NCI-H510A (cell line): ENCODE data around the gene ST6GALNAC5.
"Not testable (repeated sequence)": the region's sequence is repeated elsewhere in the genome, so short reads cannot be mapped to it uniquely, and the experiment has no call there.

ENCODE experiments used
- DNase-seq: peaks from one replicate; lab custom pipeline; 2025; lab: John Stamatoyannopoulos, UW

ST6GALNAC5 gene

GRCh38 chr1:76868154-76868882 is 1.0 kb downstream of the ST6GALNAC5 start:
- DNase-seq, result peak; percentile 65

- no peak for DNase-seq
Observed at GRCh38 chr1:76868916-76869315, 1.6 kb downstream of the ST6GALNAC5 start.

GRCh38 chr1:76870037-76870436 is 2.8 kb downstream of the ST6GALNAC5 start:
- DNase-seq, result no peak

- no peak for DNase-seq
Observed at GRCh38 chr1:76871355-76871974, 4.2 kb downstream of the ST6GALNAC5 start.

- no peak for DNase-seq
Observed at GRCh38 chr1:76872944-76873343, 5.7 kb downstream of the ST6GALNAC5 start.

- no peak for DNase-seq
Observed at GRCh38 chr1:76876655-76877395, 9.5 kb downstream of the ST6GALNAC5 start.

- DNase-seq, result not testable (repeated sequence)
Observed at GRCh38 chr1:76879014-76879413, 11.7 kb downstream of the ST6GALNAC5 start.

- DNase-seq, result no peak
Observed at GRCh38 chr1:76881762-76882161, 14.5 kb downstream of the ST6GALNAC5 start.

- no peak for DNase-seq
Observed at GRCh38 chr1:76891931-76892622, 24.8 kb downstream of the ST6GALNAC5 start.

- no peak for DNase-seq
Observed at GRCh38 chr1:76892675-76893074, 25.4 kb downstream of the ST6GALNAC5 start.

- DNase-seq, result no peak
Observed at GRCh38 chr1:76901158-76901767, 34.0 kb downstream of the ST6GALNAC5 start.

GRCh38 chr1:76905876-76906595 is 38.8 kb downstream of the ST6GALNAC5 start:
- no peak for DNase-seq

GRCh38 chr1:76909311-76909710 is 42.0 kb downstream of the ST6GALNAC5 start:
- DNase-seq, result no peak

- DNase-seq, result no peak
Observed at GRCh38 chr1:76919085-76919484, 51.8 kb downstream of the ST6GALNAC5 start.

- no peak for DNase-seq
Observed at GRCh38 chr1:76921590-76921989, 54.3 kb downstream of the ST6GALNAC5 start.

- DNase-seq, result no peak
Observed at GRCh38 chr1:76925825-76926224, 58.5 kb downstream of the ST6GALNAC5 start.

- no peak for DNase-seq
Observed at GRCh38 chr1:76928522-76928921, 61.2 kb downstream of the ST6GALNAC5 start.

- DNase-seq, result no peak
Observed at GRCh38 chr1:76929136-76929535, 61.9 kb downstream of the ST6GALNAC5 start.

GRCh38 chr1:76933847-76934815 is 66.9 kb downstream of the ST6GALNAC5 start:
- no peak for DNase-seq

- no peak for DNase-seq
Observed at GRCh38 chr1:76938304-76938703, 71.0 kb downstream of the ST6GALNAC5 start.
